PC-9 (cell line): Measurements from ENCODE around the gene KASH5.

ENCODE experiments used
- CTCF ChIP-seq: fragments of 200-600 bp; sonication (generic); conservative IDR thresholded peaks from 2 replicates; pipeline ENCODE4 v1.6.1; 2017; ENCODE audit warnings: mixed run types, antibody characterized with exemption, mild to moderate bottlenecking, moderate library complexity
- EZH2 ChIP-seq: fragments of 200-600 bp; sonication (generic); IDR thresholded peaks from 2 replicates; pipeline ENCODE4 v1.8.0; 2017; ENCODE audit warnings: antibody characterized with exemption, low read depth

GRCh38 chr19:49339301-49340068, 48.6 kb upstream of the KASH5 start:
- TF ChIP-seq CTCF = no peak
- TF ChIP-seq EZH2 = no peak
